Activated CD4-positive, alpha-beta T cell treated with anti-CD3 and anti-CD28 coated beads, Interleukin-2, Interleukin-4, amounts not matched to agents 100 ng/mL and 50 ng/mL, durations not matched to agents 16 hours and 8 hours (primary cell): ENCODE data around the gene SF3B1.
"Not testable (repeated sequence)": the region's sequence is repeated elsewhere in the genome, so short reads cannot be mapped to it uniquely, and the experiment has no call there.

Experiments
- DNase-seq: peaks from one replicate; pipeline ENCODE4 v3.0.0-alpha.2; 2020; ENCODE audit warnings: low spot score

SF3B1 gene, protein sequence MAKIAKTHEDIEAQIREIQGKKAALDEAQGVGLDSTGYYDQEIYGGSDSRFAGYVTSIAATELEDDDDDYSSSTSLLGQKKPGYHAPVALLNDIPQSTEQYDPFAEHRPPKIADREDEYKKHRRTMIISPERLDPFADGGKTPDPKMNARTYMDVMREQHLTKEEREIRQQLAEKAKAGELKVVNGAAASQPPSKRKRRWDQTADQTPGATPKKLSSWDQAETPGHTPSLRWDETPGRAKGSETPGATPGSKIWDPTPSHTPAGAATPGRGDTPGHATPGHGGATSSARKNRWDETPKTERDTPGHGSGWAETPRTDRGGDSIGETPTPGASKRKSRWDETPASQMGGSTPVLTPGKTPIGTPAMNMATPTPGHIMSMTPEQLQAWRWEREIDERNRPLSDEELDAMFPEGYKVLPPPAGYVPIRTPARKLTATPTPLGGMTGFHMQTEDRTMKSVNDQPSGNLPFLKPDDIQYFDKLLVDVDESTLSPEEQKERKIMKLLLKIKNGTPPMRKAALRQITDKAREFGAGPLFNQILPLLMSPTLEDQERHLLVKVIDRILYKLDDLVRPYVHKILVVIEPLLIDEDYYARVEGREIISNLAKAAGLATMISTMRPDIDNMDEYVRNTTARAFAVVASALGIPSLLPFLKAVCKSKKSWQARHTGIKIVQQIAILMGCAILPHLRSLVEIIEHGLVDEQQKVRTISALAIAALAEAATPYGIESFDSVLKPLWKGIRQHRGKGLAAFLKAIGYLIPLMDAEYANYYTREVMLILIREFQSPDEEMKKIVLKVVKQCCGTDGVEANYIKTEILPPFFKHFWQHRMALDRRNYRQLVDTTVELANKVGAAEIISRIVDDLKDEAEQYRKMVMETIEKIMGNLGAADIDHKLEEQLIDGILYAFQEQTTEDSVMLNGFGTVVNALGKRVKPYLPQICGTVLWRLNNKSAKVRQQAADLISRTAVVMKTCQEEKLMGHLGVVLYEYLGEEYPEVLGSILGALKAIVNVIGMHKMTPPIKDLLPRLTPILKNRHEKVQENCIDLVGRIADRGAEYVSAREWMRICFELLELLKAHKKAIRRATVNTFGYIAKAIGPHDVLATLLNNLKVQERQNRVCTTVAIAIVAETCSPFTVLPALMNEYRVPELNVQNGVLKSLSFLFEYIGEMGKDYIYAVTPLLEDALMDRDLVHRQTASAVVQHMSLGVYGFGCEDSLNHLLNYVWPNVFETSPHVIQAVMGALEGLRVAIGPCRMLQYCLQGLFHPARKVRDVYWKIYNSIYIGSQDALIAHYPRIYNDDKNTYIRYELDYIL

DNA sequence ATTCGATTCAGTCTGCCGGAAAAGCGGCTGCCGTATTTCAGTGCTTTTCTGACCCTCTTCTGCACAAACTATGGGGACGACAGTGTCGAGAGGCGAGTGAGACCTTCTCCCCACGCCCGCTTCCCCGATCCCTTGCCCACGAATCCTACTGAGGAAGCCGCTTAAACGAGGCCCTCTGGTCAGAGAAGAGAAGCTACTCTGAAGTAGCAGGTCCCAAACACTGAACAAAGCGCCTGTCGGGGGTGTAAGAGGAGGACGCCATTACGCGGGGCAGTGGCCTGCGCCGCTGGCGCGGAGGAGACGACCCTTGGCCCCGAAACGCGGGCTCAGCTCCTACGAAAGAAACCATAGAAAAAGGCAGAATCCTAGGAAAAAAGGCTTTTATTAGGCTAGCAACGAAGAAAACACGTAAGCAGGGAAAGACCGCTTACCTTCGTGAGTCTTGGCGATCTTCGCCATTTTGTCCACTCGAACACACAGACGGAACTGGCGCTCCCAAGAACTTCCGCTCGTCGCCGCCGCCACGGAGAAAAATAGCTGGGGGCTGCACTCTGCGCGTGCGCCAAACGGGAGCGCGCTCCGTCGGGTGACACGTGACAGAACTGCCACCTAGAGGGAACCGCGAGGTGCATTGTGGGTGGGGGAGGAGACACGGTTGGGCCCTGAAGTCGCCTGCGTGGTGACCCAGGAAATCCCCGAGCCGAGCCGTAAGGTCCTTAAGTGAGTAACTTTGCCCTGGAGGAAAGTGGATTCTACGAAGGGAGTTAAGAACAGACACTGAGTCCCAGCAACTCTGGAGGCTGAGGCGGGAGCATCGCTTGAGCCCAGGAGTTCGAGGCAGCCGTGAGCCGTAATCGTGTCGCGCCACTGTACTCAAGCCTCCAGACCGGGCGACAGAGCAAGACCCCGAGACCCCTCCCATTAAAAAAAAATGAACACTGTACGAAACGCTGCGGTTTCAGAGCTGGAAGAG is at the start of gene SF3B1:
Gene SF3B1, minus strand, starts transcription at position 488 of the 973 bp plus-strand sequence. Its CDS starts 29 bp downstream, at position 459.
- peak; percentile 99 for DNase-seq

DNA sequence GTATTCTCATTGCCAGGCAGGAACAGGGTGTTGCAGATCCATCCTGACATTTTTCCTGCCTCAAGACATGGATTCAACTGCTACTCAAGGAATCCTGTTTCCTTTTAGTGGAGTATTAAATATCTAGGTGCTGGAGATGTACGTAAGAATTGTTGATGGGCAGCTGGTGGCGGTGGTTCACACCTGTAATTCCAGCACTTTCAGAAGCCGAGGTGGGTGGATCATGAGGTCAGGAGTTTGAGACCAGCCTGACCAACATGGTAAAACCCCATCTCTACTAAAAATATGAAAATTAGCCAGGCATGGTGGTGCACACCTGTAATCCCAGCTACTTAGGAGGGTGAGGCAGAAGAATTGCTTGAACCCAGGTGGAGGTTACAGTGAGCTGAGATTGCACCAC is 49.4 kb upstream of the SF3B1 start:
- not testable (repeated sequence) for DNase-seq

DNA sequence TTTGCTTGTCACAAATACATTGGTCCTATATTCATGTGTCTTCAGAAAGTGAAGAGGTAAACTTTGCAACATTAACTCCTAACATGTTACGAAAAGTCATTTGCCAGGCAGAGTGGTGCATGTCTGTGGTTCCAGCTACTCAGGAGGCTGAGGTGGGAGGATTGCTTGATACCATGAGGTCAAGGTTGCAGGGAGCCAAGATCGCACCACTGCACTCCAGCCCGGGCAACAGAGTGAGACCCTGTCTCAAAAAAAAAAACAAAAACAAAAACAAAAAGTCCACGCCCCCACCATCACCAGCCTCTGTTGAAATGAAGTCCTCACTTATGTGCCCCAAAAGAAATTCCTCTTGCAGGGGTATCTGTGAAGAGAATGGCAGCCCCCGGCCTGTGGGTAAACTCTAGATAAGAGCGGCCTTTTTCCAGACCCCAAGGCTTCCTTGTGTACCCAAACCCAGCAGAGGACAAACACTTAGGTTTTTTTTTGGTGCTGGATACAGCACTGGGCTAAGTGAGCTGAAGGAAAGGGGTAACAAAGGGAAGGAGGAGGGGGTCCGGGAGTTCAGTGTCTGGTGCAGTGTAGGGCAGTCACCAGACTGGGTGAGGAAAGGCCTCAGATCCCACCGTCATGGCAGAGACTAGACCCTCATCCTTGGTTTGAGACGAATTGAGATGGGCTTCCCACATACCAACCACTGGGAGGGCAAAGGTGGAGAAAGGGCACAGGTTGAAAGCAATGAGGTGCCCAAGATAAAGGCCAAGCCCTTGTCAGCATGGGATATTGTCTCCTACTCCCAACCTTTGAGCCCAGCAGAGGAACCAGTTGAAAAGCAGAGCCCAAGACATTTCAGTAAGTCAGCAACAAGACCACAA is 45.6 kb upstream of the SF3B1 start:
- DNase-seq: no peak

DNA sequence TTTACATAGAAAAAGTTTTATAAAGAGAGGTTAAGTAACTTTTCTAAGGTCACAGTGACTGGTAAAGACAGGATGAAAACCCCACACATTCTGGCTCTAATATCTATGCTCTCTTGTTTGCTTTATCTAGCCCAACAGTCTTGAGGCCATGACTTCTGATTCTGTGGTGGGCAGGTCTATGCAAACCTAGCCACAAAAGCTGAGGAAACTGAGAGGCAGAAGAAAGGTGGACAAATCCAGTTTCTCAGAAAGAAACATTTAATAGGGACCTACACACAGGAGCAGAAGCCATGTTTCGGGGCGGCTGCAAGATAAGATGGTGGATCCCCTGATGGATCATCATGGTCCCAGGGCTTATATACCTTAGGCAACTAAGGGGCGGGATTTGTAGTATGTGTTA is 43.0 kb upstream of the SF3B1 start:
- DNase-seq: no peak

DNA sequence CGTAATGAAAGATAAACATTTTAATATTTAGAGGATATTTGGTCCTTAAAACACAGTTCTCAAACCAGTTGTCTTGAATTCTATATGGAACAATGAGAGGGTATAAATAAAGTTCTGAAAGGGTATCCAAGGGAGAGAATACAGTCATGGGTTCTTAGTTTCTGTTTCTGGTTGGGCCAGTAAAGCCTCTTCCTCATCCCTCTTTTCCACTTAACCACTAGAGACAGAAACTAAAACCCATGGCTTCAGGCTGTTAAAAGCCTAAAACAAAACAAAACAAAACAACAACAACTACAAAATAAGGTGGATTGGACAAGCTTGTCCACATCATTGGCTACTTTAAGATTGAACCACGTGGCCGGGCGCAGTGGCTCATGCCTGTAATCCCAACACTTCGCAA is 37.3 kb upstream of the SF3B1 start:
- DNase-seq: no peak

DNA sequence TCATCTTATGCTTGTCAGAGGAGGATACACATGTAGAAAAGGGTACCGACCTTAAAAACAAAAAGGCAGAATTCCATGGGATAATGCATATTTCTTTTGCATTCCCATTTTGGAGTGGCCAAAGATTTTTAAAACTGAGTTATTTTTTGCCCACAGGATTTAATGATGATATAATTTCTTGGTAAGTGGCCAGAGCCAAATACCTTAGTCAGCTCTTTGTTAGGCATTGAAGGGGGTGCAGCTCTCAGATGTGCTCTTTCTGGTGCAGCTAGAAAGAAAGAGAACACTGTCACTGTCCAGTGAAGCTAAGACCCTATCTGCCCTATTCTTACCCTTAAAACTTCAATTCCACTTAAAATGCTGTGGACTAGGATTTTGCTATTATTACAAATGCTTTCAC is 29.3 kb upstream of the SF3B1 start:
- no peak for DNase-seq

DNA sequence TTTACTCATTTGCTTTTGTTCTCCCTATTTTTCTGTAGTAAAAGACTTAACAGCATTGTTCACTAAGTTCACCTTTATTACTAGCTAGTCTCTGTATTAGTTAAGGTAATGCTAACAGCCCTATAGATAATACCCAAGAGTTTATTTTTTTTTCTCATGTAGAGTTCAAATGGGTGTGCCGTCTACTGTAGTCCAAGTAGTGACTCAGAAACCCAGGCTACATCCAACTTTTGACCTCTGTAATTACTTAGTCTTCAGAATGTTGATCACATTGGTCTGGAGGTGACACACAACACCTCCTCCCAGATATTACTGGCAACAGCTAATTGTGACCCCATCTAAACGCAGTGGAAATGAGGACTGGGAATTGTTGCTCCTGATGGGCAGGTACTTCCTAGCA is 26.2 kb upstream of the SF3B1 start:
- no peak for DNase-seq

DNA sequence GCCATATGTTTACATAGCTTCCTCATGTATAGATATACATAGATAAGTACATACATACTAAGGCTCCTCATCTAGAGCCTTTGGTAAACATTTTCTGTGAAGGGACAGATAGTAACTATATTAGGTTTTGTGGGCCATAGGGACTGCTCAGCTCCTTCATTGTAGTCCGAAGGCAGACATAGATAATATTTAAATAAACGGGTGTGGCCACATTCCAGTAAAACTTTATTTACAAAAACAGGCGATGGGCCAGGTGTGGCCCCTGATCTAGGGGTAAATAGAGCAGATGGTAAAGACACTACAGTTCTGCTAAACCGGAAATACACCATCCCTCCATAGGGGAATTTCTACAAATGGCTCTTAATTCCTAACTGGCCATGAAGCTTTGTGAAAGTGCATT is 25.8 kb upstream of the SF3B1 start:
- no peak for DNase-seq

DNA sequence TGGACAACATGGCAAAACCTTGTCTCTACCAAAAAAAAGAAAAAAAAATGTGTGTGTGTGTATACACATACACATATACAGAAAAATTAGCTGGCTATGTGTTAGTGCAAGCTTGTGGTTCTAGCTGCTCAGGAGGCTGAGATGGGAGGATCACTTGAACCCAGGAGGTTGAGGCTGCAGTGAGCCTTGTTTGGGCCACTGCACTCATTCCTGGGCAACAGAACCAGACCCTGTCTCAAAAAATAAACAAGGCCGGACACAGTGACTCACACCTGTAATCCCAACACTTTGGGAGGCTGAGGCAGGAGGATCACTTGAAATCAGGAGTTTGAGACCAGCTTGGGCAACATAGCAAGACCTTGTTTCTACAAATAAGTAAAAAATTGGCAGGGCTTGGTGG is 20.6 kb upstream of the SF3B1 start:
- DNase-seq: no peak

DNA sequence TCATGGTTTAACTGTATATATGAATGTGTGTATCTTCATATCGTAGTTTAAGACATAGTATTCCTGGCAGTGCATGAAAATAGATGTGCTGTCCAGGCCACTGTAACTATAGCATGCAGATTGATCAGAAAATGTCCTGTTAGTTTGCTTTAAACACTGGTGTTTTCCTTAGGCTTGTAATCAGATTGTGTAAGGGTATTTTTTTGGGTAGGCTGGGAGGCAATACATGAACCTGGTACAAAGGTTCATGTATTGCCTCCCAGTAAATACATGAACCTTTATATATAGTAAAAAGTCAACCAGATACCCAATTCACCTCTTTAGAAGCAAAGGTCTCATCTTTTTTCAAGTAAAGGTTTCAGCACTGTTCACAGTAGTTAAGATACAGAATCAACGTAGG is 20.1 kb upstream of the SF3B1 start:
- DNase-seq: no peak

DNA sequence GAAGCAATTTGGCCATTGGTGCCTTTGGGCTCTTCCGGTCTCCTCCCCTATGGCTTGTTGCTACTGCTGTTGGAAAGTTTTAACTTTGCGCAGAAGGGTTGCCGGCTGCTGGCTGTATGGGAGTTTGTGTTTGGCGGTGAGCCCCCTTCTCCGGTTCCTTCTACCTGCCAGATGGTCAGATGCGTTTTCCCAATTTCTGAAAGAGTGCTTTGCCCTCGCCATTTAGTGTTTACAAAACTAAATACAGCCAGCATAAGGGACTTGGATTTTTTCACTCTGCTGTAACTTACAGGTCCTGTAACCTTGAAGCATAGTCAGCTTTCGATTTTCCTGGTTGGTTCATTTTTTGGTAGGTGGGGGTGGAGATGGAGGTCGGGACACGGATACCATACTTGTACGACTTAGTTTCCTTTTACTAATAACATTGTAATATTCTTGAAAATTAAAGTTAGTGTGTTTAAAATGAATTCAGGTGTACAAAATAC is 19.1 kb upstream of the SF3B1 start:
- peak; percentile 79 for DNase-seq

DNA sequence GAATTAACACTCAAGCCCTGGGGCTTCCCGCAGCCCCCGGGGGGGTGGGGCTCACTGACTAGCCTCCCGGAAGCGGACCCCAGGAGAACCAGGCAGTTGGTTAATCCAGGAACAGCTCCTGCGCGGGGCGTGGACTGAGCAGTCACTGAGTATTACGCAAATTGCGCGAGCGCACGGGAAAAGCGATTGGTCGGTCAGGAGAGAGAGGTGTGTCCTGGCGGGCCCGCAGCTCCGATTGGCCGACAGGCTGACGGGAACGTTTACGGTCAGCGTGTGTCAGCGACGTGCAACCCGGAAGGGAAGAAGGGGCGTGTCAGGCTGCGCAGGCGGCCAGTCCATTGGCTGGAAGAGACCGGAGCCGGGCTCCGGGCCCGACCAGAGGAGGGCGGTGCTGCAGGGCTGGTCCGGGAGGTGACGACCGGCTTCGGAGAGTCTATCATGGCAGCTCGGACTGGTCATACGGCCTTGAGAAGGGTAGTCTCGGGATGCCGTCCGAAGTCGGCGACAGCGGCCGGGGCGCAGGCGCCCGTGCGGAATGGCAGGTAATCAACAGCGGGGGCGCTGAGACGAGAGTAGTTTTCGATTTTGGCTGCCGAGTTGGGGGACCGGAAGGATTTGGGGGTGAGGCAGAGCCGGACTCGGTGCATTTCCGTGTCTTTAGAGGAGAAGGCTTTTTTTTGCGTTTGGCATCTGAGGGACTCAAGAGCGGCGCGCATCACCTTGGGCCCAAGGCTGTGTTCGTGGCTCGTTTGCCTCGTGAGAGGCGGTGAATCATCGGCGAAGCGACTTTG is 18.5 kb upstream of the SF3B1 start, which contains the start of gene COQ10B:
Gene COQ10B, plus strand, starts transcription at position 430 of the 791 bp plus-strand sequence. Its CDS starts 9 bp downstream, at position 439.
- peak; percentile 100 for DNase-seq

DNA sequence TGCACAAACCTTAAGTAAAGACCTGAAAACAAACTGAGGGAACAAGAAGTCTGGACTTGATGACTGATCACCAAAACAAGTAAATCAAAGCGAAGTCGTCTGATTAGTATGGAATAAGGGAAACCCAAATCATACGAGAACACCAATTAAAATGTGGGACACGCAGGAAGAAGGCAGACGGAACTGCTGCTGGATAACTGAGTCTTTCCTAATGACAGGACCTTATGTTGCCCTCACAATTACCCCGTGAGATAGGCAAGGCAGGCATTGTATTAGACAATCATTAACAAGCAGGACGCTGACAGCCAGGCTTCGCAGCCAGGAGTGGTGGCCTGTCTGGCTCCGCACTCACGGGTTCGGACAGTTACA is 17.9 kb upstream of the SF3B1 start:
- DNase-seq: no peak

DNA sequence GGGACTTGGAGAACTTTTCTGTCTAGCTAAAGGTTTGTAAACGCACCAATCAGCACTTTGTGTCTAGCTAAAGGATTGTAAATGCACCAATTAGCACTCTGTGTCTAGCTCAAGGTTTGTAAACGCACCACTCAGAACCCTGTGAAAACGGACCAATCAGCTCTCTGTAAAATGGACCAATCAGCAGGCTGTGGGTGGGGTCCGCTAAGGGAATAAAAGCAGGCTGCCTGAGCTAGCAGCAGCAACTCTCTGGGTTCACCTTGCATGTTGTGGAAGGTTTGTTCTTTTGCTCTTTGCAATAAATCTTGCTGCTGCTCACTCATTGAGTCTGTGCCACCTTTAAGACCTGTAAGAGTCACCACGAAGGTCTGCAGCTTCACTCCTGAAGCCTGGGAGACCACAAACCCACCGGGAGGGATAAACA is 16.1 kb upstream of the SF3B1 start:
- not testable (repeated sequence) for DNase-seq

DNA sequence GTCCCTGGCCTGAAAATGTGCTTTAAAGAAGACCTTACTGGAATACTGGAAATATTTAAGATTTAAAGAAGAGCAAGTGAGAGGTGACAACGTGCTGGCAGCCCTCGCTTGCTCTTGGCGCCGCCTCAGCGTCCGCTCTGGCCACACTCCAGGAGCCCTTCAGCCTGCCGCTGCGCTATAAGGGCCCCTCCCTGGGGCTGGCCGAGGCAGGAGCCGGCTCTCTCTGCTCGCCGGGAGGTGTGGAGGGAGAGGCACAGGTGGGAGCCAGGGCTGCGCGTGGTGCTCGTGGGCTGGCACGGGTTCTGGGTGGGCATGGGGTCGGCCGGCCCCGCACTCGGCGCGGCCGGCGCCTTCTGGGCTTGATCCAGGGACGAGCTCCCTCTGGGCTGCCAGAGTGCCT is 15.6 kb upstream of the SF3B1 start:
- no peak for DNase-seq

DNA sequence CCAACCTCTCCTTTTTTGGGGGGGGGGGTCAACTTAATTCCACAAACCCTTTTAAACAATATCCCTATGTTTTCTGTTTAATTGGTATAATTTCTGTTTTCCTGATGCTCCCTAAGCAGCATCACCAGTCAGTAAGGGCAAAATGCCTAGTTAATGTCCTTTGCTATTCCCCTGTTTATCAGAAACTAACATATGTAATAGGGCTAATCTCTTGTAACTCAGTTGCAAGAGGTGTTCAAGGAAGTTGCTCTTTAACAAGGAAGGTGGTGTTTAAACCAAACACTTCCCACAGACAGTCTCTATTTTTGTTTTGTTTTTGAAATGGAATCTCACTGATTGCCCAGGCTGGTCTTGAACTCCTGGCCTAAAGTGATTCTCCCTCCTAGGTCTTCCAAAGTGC is 12.0 kb upstream of the SF3B1 start:
- no peak for DNase-seq

DNA sequence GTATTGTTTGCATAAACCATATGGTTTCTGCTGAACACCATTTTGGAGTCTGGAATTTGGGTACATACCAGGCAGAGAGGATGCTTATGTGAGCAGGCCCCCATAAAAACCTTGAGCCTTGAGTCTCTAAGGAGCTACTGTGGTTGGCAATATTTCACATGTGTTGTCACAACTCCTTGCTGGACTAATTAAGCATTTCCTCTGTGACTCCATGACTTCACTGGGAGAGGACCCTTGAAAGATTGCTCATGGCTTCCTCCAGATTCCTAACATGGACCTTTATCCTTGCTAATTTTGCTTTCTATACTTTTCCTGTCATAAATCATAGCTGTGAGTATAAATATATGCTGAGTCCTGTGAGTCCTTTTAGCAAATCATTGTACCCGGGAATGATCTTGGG is 10.9 kb upstream of the SF3B1 start:
- DNase-seq: no peak

DNA sequence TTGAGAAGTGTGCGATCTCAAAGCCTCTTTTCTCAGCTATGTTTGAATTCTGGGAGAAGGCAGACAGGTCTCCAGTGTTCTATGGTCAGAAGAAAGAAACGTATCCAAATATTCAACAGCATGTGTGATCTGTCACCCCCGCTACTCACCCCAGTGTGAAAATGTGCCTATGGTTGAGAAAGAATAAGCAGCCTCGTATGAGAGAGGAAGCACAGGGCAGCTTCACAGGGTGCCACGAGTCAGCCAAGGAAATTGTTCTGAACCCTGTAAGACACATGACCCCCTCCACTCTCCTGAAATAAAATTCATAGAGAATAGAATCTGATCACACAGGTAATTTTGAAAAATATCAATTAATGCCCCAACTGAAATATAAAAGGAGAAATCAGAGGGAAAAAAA is 8.0 kb upstream of the SF3B1 start:
- DNase-seq: no peak

DNA sequence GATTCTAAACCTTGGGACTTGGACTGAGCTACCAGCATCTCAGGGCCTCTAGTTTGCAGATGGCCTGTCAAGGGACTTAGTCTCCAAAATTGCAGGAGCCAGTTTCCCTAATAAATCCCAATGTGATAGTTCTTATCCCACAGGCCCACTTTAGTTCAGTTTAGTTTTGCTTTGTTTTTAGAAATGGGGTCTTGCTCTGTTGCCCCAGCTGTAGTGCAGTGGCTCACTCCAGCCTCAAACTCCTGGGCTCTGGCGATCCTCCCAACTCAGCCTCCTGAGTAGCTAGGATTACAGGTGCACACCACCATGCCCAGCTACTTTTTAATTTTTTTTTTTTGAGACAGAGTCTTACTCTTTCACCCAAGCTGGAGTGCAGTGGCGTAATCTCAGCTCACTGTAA is 2.6 kb upstream of the SF3B1 start:
- no peak for DNase-seq
